ACC112 (cell line): ENCODE results near the gene PIGN.

Experiments
- H2AFZ ChIP-seq: fragments of 200-600 bp; sonication (generic); one replicate; pipeline ENCODE4 v1.6.0; 2017; ENCODE audit warnings: antibody characterized with exemption, low read length; ENCODE audit not compliant: unreplicated experiment
- H3K27ac ChIP-seq: fragments of 200-600 bp; sonication (generic); 2 replicates; pipeline ENCODE4 v1.5.1; 2014; ENCODE audit warnings: low read depth, mild to moderate bottlenecking, antibody characterized with exemption, low read length, moderate library complexity
- H3K27me3 ChIP-seq: fragments of 200-600 bp; sonication (generic); 2 replicates; pipeline ENCODE4 v1.6.1; 2014; ENCODE audit warnings: mild to moderate bottlenecking, antibody characterized with exemption, low read length, moderate library complexity, mixed read lengths; ENCODE audit not compliant: insufficient read depth
- H3K36me3 ChIP-seq: fragments of 200-600 bp; sonication (generic); 2 replicates; pipeline ENCODE4 v1.6.1; 2016; ENCODE audit warnings: mild to moderate bottlenecking, antibody characterized with exemption, low read length, moderate library complexity, mixed read lengths; ENCODE audit not compliant: insufficient read depth
- H3K4me1 ChIP-seq: fragments of 200-600 bp; sonication (generic); one replicate; pipeline ENCODE4 v1.6.1; 2016; ENCODE audit warnings: low read length, mixed read lengths; ENCODE audit not compliant: insufficient read depth, unreplicated experiment, control insufficient read depth
- H3K4me3 ChIP-seq: fragments of 200-600 bp; sonication (generic); 2 replicates; pipeline ENCODE4 v1.5.1; 2014; ENCODE audit warnings: mild to moderate bottlenecking, low read depth, low read length
- H3K79me2 ChIP-seq: fragments of 200-600 bp; sonication (generic); one replicate; pipeline ENCODE4 v1.6.0; 2016; ENCODE audit warnings: low read length; ENCODE audit not compliant: control insufficient read depth, unreplicated experiment, insufficient read depth

Gene PIGN

GRCh38 chr18:62066102-62066818 is 120.6 kb downstream of the PIGN start:
- no peaks in the 10 kb centered on the region for H3K27me3 ChIP-seq
- H2AFZ ChIP-seq: no peak overlapping the region
- H3K79me2 ChIP-seq: no peaks in the 10 kb centered on the region
- H3K4me1 ChIP-seq: no peaks in the 10 kb centered on the region
- H3K4me3 ChIP-seq: no peak overlapping the region
- H3K27ac ChIP-seq: no peak overlapping the region
- H3K36me3 ChIP-seq: no peaks in the 10 kb centered on the region

GRCh38 chr18:62064361-62064760 is 122.5 kb downstream of the PIGN start:
- no peak overlapping the region for H2AFZ ChIP-seq
- no peaks in the 10 kb centered on the region for H3K36me3 ChIP-seq
- H3K79me2 ChIP-seq: no peaks in the 10 kb centered on the region
- H3K27me3 ChIP-seq: no peaks in the 10 kb centered on the region
- H3K4me1 ChIP-seq: no peaks in the 10 kb centered on the region
- no peak overlapping the region for H3K4me3 ChIP-seq
- no peak overlapping the region for H3K27ac ChIP-seq

GRCh38 chr18:62061821-62062478 is 124.9 kb downstream of the PIGN start:
- H3K4me3 ChIP-seq: no peak overlapping the region
- H3K79me2 ChIP-seq: no peaks in the 10 kb centered on the region
- no peak overlapping the region for H2AFZ ChIP-seq
- no peak overlapping the region for H3K27ac ChIP-seq
- H3K4me1 ChIP-seq: no peaks in the 10 kb centered on the region
- no peaks in the 10 kb centered on the region for H3K36me3 ChIP-seq
- H3K27me3 ChIP-seq: no peaks in the 10 kb centered on the region

- H3K27ac ChIP-seq: no peak overlapping the region
- H3K4me3 ChIP-seq: no peak overlapping the region
- H2AFZ ChIP-seq: no peak overlapping the region
- H3K27me3 ChIP-seq: no peaks in the 10 kb centered on the region
- H3K36me3 ChIP-seq: no peaks in the 10 kb centered on the region
- no peaks in the 10 kb centered on the region for H3K4me1 ChIP-seq
- H3K79me2 ChIP-seq: no peaks in the 10 kb centered on the region
Measured at GRCh38 chr18:62060820-62061219, 126.0 kb downstream of the PIGN start.

GRCh38 chr18:62054929-62055498 is 131.8 kb downstream of the PIGN start:
- no peaks in the 10 kb centered on the region; the same call in 1 of the 2 replicates for H3K36me3 ChIP-seq
- no peaks in the 10 kb centered on the region for H3K4me1 ChIP-seq
- H3K27me3 ChIP-seq: no peaks in the 10 kb centered on the region
- no peak overlapping the region for H3K4me3 ChIP-seq
- no peaks in the 10 kb centered on the region for H3K79me2 ChIP-seq
- no peak overlapping the region for H2AFZ ChIP-seq
- no peak overlapping the region for H3K27ac ChIP-seq

GRCh38 chr18:62048279-62048678 is 138.6 kb downstream of the PIGN start:
- Histone ChIP-seq H3K79me2 (no peaks in the 10 kb centered on the region), H3K27ac (no peak overlapping the region), H3K4me3 (no peak overlapping the region), H3K36me3 (no peaks in the 10 kb centered on the region; the same call in 1 of the 2 replicates), H2AFZ (no peak overlapping the region), H3K27me3 (no peaks in the 10 kb centered on the region), H3K4me1 (no peaks in the 10 kb centered on the region)

GRCh38 chr18:62045316-62045715 is 141.5 kb downstream of the PIGN start:
- Histone ChIP-seq H3K79me2 (no peaks in the 10 kb centered on the region), H3K4me1 (no peaks in the 10 kb centered on the region), H3K27me3 (no peaks in the 10 kb centered on the region), H3K27ac (no peak overlapping the region), H3K4me3 (no peak overlapping the region), H2AFZ (no peak overlapping the region), H3K36me3 (no peaks in the 10 kb centered on the region)

- Histone ChIP-seq H3K4me1 (no peaks in the 10 kb centered on the region), H3K79me2 (no peaks in the 10 kb centered on the region), H3K27ac (no peak overlapping the region), H3K4me3 (no peak overlapping the region), H2AFZ (no peak overlapping the region), H3K27me3 (no peaks in the 10 kb centered on the region), H3K36me3 (no peaks in the 10 kb centered on the region)
Measured at GRCh38 chr18:62044490-62045000, 142.3 kb downstream of the PIGN start.

- no peaks in the 10 kb centered on the region for H3K4me1 ChIP-seq
- no peak overlapping the region for H3K4me3 ChIP-seq
- no peaks in the 10 kb centered on the region for H3K79me2 ChIP-seq
- H2AFZ ChIP-seq: no peak overlapping the region
- H3K27ac ChIP-seq: no peak overlapping the region
- H3K36me3 ChIP-seq: no peaks in the 10 kb centered on the region
- H3K27me3 ChIP-seq: no peaks in the 10 kb centered on the region
Measured at GRCh38 chr18:62037989-62038778, 148.7 kb downstream of the PIGN start.

- Histone ChIP-seq H3K4me3 (no peak overlapping the region), H3K79me2 (no peaks in the 10 kb centered on the region), H3K27me3 (no peaks in the 10 kb centered on the region), H3K4me1 (no peaks in the 10 kb centered on the region), H2AFZ (no peak overlapping the region), H3K36me3 (no peaks in the 10 kb centered on the region), H3K27ac (no peak overlapping the region)
Measured at GRCh38 chr18:62037012-62037742, 149.7 kb downstream of the PIGN start.
